Panc1 (cell line): ENCODE measurements around the gene SCAMP3.

ENCODE experiments used
- REST ChIP-seq, 2 experiments: IDR thresholded peaks; 2 replicates each; pipeline ENCODE4 v1.6.1; 2011 to 2012; ENCODE audit warnings: low read depth in 2 of 2, control low read depth in 1 of 2, low read length in 1 of 2, mild to moderate bottlenecking in 1 of 2, moderate library complexity in 1 of 2; ENCODE audit not compliant: insufficient read depth in 1 of 2
- TCF7L2 ChIP-seq: IDR thresholded peaks from 2 replicates; pipeline ENCODE4 v1.6.1; 2011; ENCODE audit warnings: mild to moderate bottlenecking, low read depth, low read length, inconsistent platforms

DNA sequence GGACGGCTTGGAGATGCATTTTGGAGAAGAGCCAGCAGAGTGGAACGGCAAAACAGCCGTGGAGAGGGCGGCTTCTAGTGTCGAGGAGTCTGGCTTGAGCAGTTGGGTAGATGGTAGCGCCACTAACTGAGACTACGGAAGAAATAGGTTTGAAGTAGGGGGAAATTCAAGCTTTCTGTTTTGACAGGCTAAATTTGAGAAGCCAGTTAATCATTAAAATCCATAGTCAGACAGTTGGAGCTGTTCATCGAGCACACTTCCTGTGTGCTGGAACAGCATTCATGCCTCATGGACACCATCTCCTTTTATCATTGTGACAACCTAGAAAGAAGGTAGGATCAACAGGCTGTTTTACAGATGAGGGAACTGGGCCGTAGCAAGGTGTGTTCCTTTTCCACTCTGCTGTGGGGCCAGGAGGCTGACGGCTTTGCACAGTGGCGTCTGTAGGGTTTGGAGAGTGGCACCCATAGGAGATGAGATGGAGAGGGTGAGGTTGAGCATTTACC is 42.5 kb upstream of the SCAMP3 start:
- TF ChIP-seq REST (IDR thresholded peaks at IDR 0.05; ENCODE audit: insufficient read depth in 1 of 2, low read depth in 2 of 2, low read length in 1 of 2) (no peak), TCF7L2 (no peak)
